MCF 10A (cell line): ENCODE results near the gene NOL4L. TPM values are rescaled to one million over a fixed set of nuclear protein-coding genes. Genes with fewer than 3 reads are reported as not detected.
"Not testable (repeated sequence)": the region's sequence is repeated elsewhere in the genome, so short reads cannot be mapped to it uniquely, and the experiment has no call there.

Experiments used
- BruUV-seq: library from RNA; stranded (reverse); fragments of 400-500 nt; replicated peaks from 2 replicates; lab custom pipeline; 2021; lab: Mats Ljungman, UMichigan
- CTCF ChIA-PET: fragments of 300-600 bp; sonication (Branson Sonifier 250); formaldehyde crosslinking; extraction: SDS; loops from one replicate; lab custom pipeline; 2021; ENCODE audit warnings: antibody characterized with exemption, inconsistent platforms; lab: Yijun Ruan, JAX
- POLR2A ChIA-PET: fragments of 300-600, 350-650 bp; sonication (Branson Sonifier 250); formaldehyde crosslinking; extraction: SDS; loops from one replicate; lab custom pipeline; 2020; ENCODE audit warnings: antibody characterized with exemption, inconsistent platforms; lab: Yijun Ruan, JAX
- DNase-seq: peaks from one replicate; pipeline ENCODE4 v3.0.0-alpha.2; 2018; ENCODE audit not compliant: unreplicated experiment
- H3K27ac Mint-ChIP-seq: one replicate; pipeline ENCODE4 v1.8.0; 2022; ENCODE audit warnings: mild to moderate bottlenecking, low read depth, mixed read lengths; ENCODE audit not compliant: unreplicated experiment
- H3K27me3 Mint-ChIP-seq: one replicate; pipeline ENCODE4 v1.8.0; 2022; ENCODE audit warnings: mixed read lengths; ENCODE audit not compliant: insufficient read depth, unreplicated experiment
- H3K36me3 Mint-ChIP-seq: one replicate; pipeline ENCODE4 v1.8.0; 2022; ENCODE audit warnings: mild to moderate bottlenecking, moderate library complexity, mixed read lengths; ENCODE audit not compliant: insufficient read depth, unreplicated experiment
- H3K4me1 Mint-ChIP-seq: one replicate; pipeline ENCODE4 v1.8.0; 2022; ENCODE audit warnings: mixed read lengths; ENCODE audit not compliant: insufficient read depth, unreplicated experiment
- H3K4me3 Mint-ChIP-seq: one replicate; pipeline ENCODE4 v1.8.0; 2022; ENCODE audit warnings: mild to moderate bottlenecking, moderate library complexity, mixed read lengths; ENCODE audit not compliant: unreplicated experiment
- H3K9me3 Mint-ChIP-seq: one replicate; pipeline ENCODE4 v1.8.0; 2022; ENCODE audit warnings: mixed read lengths; ENCODE audit not compliant: unreplicated experiment
- CTCF ChIP-seq: fragments of 200-600 bp; IDR thresholded peaks from one replicate; pipeline ENCODE4 v1.8.0; 2022; ENCODE audit warnings: antibody characterized with exemption, mild to moderate bottlenecking; ENCODE audit not compliant: unreplicated experiment
- intact Hi-C: fragments of 100-400 bp; cut with micrococcal nuclease; formaldehyde crosslinking; loops from 2 replicates; pipeline ENCODE4 v1.14.1; 2022
- total RNA-seq: library from RNA; stranded (reverse); gene quantifications from 2 replicates; pipeline ENCODE4 v1.2.3, GENCODE V29; 2022

The NOL4L gene
- total RNA-seq, 1 experiment from 2014 or later = 3.3 TPM

GRCh38 chr20:32594204-32594603, 9.1 kb upstream of the NOL4L start:
- ChIA-PET CTCF (no interaction called here), POLR2A (no interaction called here)
- BruUV-seq = no TSS peak
- no peak for TF ChIP-seq CTCF
- DNase-seq = no peak
- Mint-ChIP-seq H3K4me1 (no peaks in the 10 kb centered on the region), H3K36me3 (no peaks in the 10 kb centered on the region), H3K27me3 (no peaks in the 10 kb centered on the region), H3K9me3 (no peaks in the 10 kb centered on the region), H3K27ac (no peak overlapping the region), H3K4me3 (no peak overlapping the region)
- intact Hi-C loops = no loop called here

- H3K27me3 Mint-ChIP-seq, H3K36me3 Mint-ChIP-seq, H3K9me3 Mint-ChIP-seq, H3K4me1 Mint-ChIP-seq, DNase-seq, intact Hi-C loops, H3K27ac Mint-ChIP-seq, H3K4me3 Mint-ChIP-seq, BruUV-seq: not testable (repeated sequence)
- CTCF ChIA-PET = interaction anchor here (0.7 to 1.8 kb wide), 3 partner anchors 10 to 25 kb away, joined by 3 to 4 read pairs (median 3); no protein-coding TSS in a partner anchor
- POLR2A ChIA-PET = interaction anchor here (0.7 kb wide), 1 partner anchor 12 kb away, joined by 3 read pairs; no protein-coding TSS in a partner anchor
Measured at GRCh38 chr20:32592616-32593015, 7.5 kb upstream of the NOL4L start.

GRCh38 chr20:32592022-32592421, 6.9 kb upstream of the NOL4L start:
- DNase-seq = no peak
- BruUV-seq = no TSS peak
- ChIA-PET POLR2A (interaction anchor here (0.7 kb wide), 1 partner anchor 11 kb away, joined by 3 read pairs; no protein-coding TSS in a partner anchor), CTCF (interaction anchor here (0.6 to 1.8 kb wide), 4 partner anchors 9 to 192 kb away, joined by 3 to 4 read pairs (median 3); no protein-coding TSS in a partner anchor)
- intact Hi-C loops = no loop called here
- H3K36me3 Mint-ChIP-seq = no peaks in the 10 kb centered on the region
- H3K4me3 Mint-ChIP-seq = no peak overlapping the region
- H3K4me1 Mint-ChIP-seq = no peaks in the 10 kb centered on the region
- no peaks in the 10 kb centered on the region for H3K9me3 Mint-ChIP-seq
- H3K27ac Mint-ChIP-seq = no peak overlapping the region
- peaks cover 8% of the 10 kb centered on the region for H3K27me3 Mint-ChIP-seq
- TF ChIP-seq CTCF = no peak

- Mint-ChIP-seq H3K4me1 (peaks cover 5% of the 10 kb centered on the region), H3K36me3 (no peaks in the 10 kb centered on the region), H3K4me3 (no peak overlapping the region), H3K27ac (no peak overlapping the region), H3K27me3 (peaks cover 27% of the 10 kb centered on the region), H3K9me3 (no peaks in the 10 kb centered on the region)
- no peak for DNase-seq
- CTCF ChIA-PET = interaction anchor here (0.6 to 0.8 kb wide), 3 partner anchors 9 to 42 kb away, joined by 3 read pairs; no protein-coding TSS in a partner anchor
- BruUV-seq = no TSS peak
- POLR2A ChIA-PET = interaction anchor here (0.6 to 1.0 kb wide), 2 partner anchors 8 to 50 kb away, joined by 3 to 4 read pairs; no protein-coding TSS in a partner anchor
- intact Hi-C loops = no loop called here
- TF ChIP-seq CTCF = no peak
Measured at GRCh38 chr20:32589769-32590168, 4.6 kb upstream of the NOL4L start.
